Endothelial cell of umbilical vein (primary cell): ENCODE measurements around the gene ZNF664. TPM values are rescaled to one million over a fixed set of nuclear protein-coding genes. Genes with fewer than 3 reads are reported as not detected.

Experiments
- BruUV-seq: library from RNA; stranded (reverse); fragments of 400-500 nt; replicated peaks from 2 replicates; lab custom pipeline; 2021; lab: Mats Ljungman, UMichigan
- CTCF ChIA-PET: fragments of 300-600, 350-600 bp; sonication (Branson Sonifier 250); formaldehyde crosslinking; loops from one replicate; lab custom pipeline; 2021; ENCODE audit warnings: antibody characterized with exemption, inconsistent platforms; lab: Charles Lee
- POLR2A ChIA-PET: fragments of 300-600, 350-600 bp; sonication (Branson Sonifier 250); formaldehyde crosslinking; loops from one replicate; lab custom pipeline; 2021; ENCODE audit warnings: antibody characterized with exemption, inconsistent platforms; lab: Charles Lee
- DNase-seq: peaks from one replicate; pipeline ENCODE4 v3.0.0-alpha.2; 2011; ENCODE audit warnings: low read depth, low spot score
- FAIRE-seq: peaks from 2 replicates; lab custom pipeline; 2011; peaks lifted over from hg19 to GRCh38; lab: Jason Lieb, UNC
- H2AFZ ChIP-seq: 2 replicates; pipeline ENCODE4 v1.6.0; 2012; ENCODE audit warnings: low read depth, low read length, control low read depth, inconsistent platforms
- H3K27ac ChIP-seq: 2 replicates; pipeline ENCODE4 v1.5.1; 2011; ENCODE audit warnings: low read depth, mild to moderate bottlenecking, control low read depth, low read length, moderate library complexity; ENCODE audit not compliant: insufficient read depth
- H3K27me3 ChIP-seq, 2 experiments: 2 replicates each; pipeline versions ENCODE4 v1.6.0 to v1.6.1; 2011; ENCODE audit warnings: low read length in 2 of 2, mixed read lengths in 1 of 2; ENCODE audit not compliant: control insufficient read depth in 2 of 2, insufficient read depth in 2 of 2
- H3K36me3 ChIP-seq, 2 experiments: 2 replicates in 1 of 2; 3 replicates in 1 of 2; pipeline ENCODE4 v1.5.1; 2011; ENCODE audit warnings: low read length in 2 of 2, mild to moderate bottlenecking in 1 of 2, moderate library complexity in 1 of 2; ENCODE audit not compliant: control insufficient read depth in 2 of 2, insufficient read depth in 2 of 2; ENCODE audit errors: extremely low read depth in 1 of 2
- H3K4me1 ChIP-seq: 3 replicates; pipeline ENCODE4 v1.5.1; 2011; ENCODE audit warnings: mild to moderate bottlenecking, low read length; ENCODE audit not compliant: control insufficient read depth, insufficient read depth; ENCODE audit errors: extremely low read depth
- H3K4me2 ChIP-seq: 2 replicates; pipeline ENCODE4 v1.6.1; 2011; ENCODE audit warnings: low read length, control low read depth, mixed read lengths; ENCODE audit not compliant: insufficient read depth
- H3K4me3 ChIP-seq, 3 experiments: fragments of 200-600 bp in 1 of 3; sonication (generic), shearing (Covaris generic) in 1 of 3; replicated peaks in 1 of 3; 2 replicates each; pipeline ENCODE4 v1.5.1; 2011 to 2016; ENCODE audit warnings: control low read depth in 3 of 3, low read length in 3 of 3, mild to moderate bottlenecking in 2 of 3, inconsistent platforms in 1 of 3, low read depth in 1 of 3, moderate library complexity in 1 of 3; ENCODE audit not compliant: insufficient read depth in 1 of 3
- H3K79me2 ChIP-seq: 2 replicates; pipeline ENCODE4 v1.6.0; 2012; ENCODE audit warnings: low read length, inconsistent platforms; ENCODE audit not compliant: control insufficient read depth, insufficient read depth
- H3K9ac ChIP-seq: replicated peaks from 2 replicates; pipeline ENCODE3; 2011; ENCODE audit warnings: low read length, control low read depth; ENCODE audit not compliant: insufficient read depth; ENCODE audit errors: extremely low read depth
- H3K9me1 ChIP-seq: replicated peaks from 3 replicates; pipeline ENCODE4 v1.6.0; 2011; ENCODE audit warnings: mild to moderate bottlenecking, low read length; ENCODE audit not compliant: control insufficient read depth, insufficient read depth; ENCODE audit errors: extremely low read depth
- H3K9me3 ChIP-seq: replicated peaks from 2 replicates; pipeline ENCODE4 v1.5.1; 2012; ENCODE audit warnings: low read length, inconsistent platforms; ENCODE audit not compliant: control insufficient read depth, insufficient read depth
- H4K20me1 ChIP-seq: replicated peaks from 2 replicates; pipeline ENCODE3; 2011; ENCODE audit warnings: mild to moderate bottlenecking, low read length; ENCODE audit not compliant: control insufficient read depth, insufficient read depth; ENCODE audit errors: extremely low read depth
- CTCF ChIP-seq, 2 donors: IDR thresholded peaks; 1 replicate in 1 of 2; 2 replicates in 1 of 2; pipeline ENCODE4 v1.5.1; 2011; ENCODE audit warnings: low read length in 2 of 2, mild to moderate bottlenecking in 2 of 2, moderate library complexity in 2 of 2, control low read depth in 1 of 2, inconsistent platforms in 1 of 2, low read depth in 1 of 2; ENCODE audit not compliant: insufficient read depth in 1 of 2; ENCODE audit errors: extremely low read depth in 1 of 2
- EZH2 ChIP-seq: IDR thresholded peaks from 2 replicates; pipeline ENCODE4 v1.6.1; 2012; ENCODE audit warnings: borderline replicate concordance, low read depth, mild to moderate bottlenecking, moderate library complexity, low read length, inconsistent platforms; ENCODE audit not compliant: severe bottlenecking
- FOS ChIP-seq: IDR thresholded peaks from 2 replicates; pipeline ENCODE4 v1.6.1; 2011; ENCODE audit warnings: mild to moderate bottlenecking, low read length, moderate library complexity, borderline replicate concordance; ENCODE audit not compliant: insufficient read depth
- GATA2 ChIP-seq: IDR thresholded peaks from 2 replicates; pipeline ENCODE4 v1.7.0; 2011; ENCODE audit warnings: low read depth, mild to moderate bottlenecking, moderate library complexity, mixed read lengths, low read length; ENCODE audit not compliant: insufficient read length, insufficient read depth
- JUN ChIP-seq: IDR thresholded peaks from 2 replicates; pipeline ENCODE4 v1.6.1; 2011; ENCODE audit warnings: borderline replicate concordance, low read depth; ENCODE audit not compliant: insufficient read length, insufficient read depth
- MAX ChIP-seq: IDR thresholded peaks from 2 replicates; pipeline ENCODE4 v1.6.1; 2011; ENCODE audit not compliant: insufficient read depth, insufficient read length
- MYC ChIP-seq: IDR thresholded peaks from one replicate; pipeline ENCODE4 v1.6.1; 2011; ENCODE audit warnings: mild to moderate bottlenecking, low read depth, low read length
- POLR2A ChIP-seq: IDR thresholded peaks from 2 replicates; pipeline ENCODE4 v1.6.1; 2012; ENCODE audit warnings: low read depth, mild to moderate bottlenecking, control low read depth, low read length
- POLR2AphosphoS5 ChIP-seq: IDR thresholded peaks from 2 replicates; pipeline ENCODE4 v1.6.1; 2012; ENCODE audit warnings: low read depth, mild to moderate bottlenecking, control low read depth, low read length, moderate library complexity; ENCODE audit not compliant: insufficient read depth
- dilution Hi-C: fragments of 300-500 bp; cut with MboI; formaldehyde crosslinking; loops from one replicate; pipeline ENCODE4 v1.15.0; 2019; ENCODE audit warnings: low sequenced_read_pairs; ENCODE audit not compliant: extremely low pct_ligation_motif_present
- intact Hi-C: fragments of 100-400 bp; cut with micrococcal nuclease; formaldehyde crosslinking; loops from one replicate; pipeline ENCODE4 v1.10.0; 2022
- polyA plus RNA-seq, 4 experiments: library from polyadenylated mRNA; depleted of rRNA in 3 of 4; stranded (reverse) in 3 of 4; unstranded in 1 of 4; fragments of >200 nt; gene quantifications; 2 replicates each; pipeline versions ENCODE4 v1.2.1 to v1.2.3, GENCODE V29; 2011 to 2012; ENCODE audit warnings: missing spikeins in 1 of 4
- total RNA-seq: library from RNA; stranded (reverse); gene quantifications from 2 replicates; pipeline ENCODE4 v1.2.3, GENCODE V29; 2021

ZNF664 gene
- total and polyA plus RNA-seq, 2 donors (not counting 3 experiments of a cell fraction or from before 2014, with no cell fraction given): 29.8 to 71.3 TPM

GRCh38 chr12:123965382-123965781 is 7.6 kb upstream of the ZNF664 start:
- Histone ChIP-seq H2AFZ (no peak overlapping the region), H3K79me2 (no peaks in the 10 kb centered on the region), H4K20me1 (no peaks in the 10 kb centered on the region), H3K9me1 (no peaks in the 10 kb centered on the region), H3K4me3 (no peak overlapping the region), H3K4me1 (no peaks in the 10 kb centered on the region), H3K27ac (no peak overlapping the region), H3K36me3 (peaks cover 0 to 2% of the 10 kb centered on the region in 2 experiments), H3K4me2 (no peak overlapping the region), H3K9me3 (no peaks in the 10 kb centered on the region), H3K27me3 (no peaks in the 10 kb centered on the region), H3K9ac (no peak overlapping the region)
- no TSS peak for BruUV-seq
- dilution Hi-C loops (no loop called here), intact Hi-C loops (no loop called here)
- ChIA-PET CTCF (interaction anchor here (1.2 kb wide), 1 partner anchor 163 kb away, joined by 3 read pairs; no protein-coding TSS in a partner anchor), POLR2A (no interaction called here)
- no peak for DNase-seq
- TF ChIP-seq POLR2A (no peak), MYC (no peak), EZH2 (no peak), CTCF (IDR thresholded peaks at IDR 0.05; ENCODE audit: extremely low read depth in 1 of 2, insufficient read depth in 1 of 2, low read depth in 1 of 2, low read length in 2 of 2) (no peak), GATA2 (no peak), MAX (no peak), POLR2AphosphoS5 (no peak), FOS (no peak), JUN (no peak)
- no peak for FAIRE-seq
